HUES64 (cell line): ENCODE measurements around the gene HIF1A.
A peak's percentile ranks its signal among the peaks of the same experiment; 100 is the strongest.

Source experiments
- H3K27ac ChIP-seq: 2 replicates; pipeline ENCODE4 v1.7.0; 2013; ENCODE audit warnings: low read depth, low read length, inconsistent platforms
- H3K27me3 ChIP-seq: 2 replicates; pipeline ENCODE4 v1.6.1; 2013; ENCODE audit warnings: mild to moderate bottlenecking, low read length; ENCODE audit not compliant: insufficient read depth
- H3K36me3 ChIP-seq: 2 replicates; pipeline ENCODE4 v1.6.1; 2013; ENCODE audit warnings: mild to moderate bottlenecking, low read length; ENCODE audit not compliant: insufficient read depth
- H3K4me1 ChIP-seq: 2 replicates; pipeline ENCODE4 v1.6.1; 2013; ENCODE audit warnings: mild to moderate bottlenecking, low read length, moderate library complexity; ENCODE audit not compliant: insufficient read depth
- H3K4me3 ChIP-seq: 2 replicates; pipeline ENCODE4 v1.5.1; 2013; ENCODE audit warnings: mild to moderate bottlenecking, low read length, moderate library complexity
- H3K9ac ChIP-seq: 2 replicates; pipeline ENCODE4 v1.6.1; 2013; ENCODE audit warnings: mild to moderate bottlenecking, low read depth, low read length
- H3K9me3 ChIP-seq: 2 replicates; pipeline ENCODE4 v1.6.1; 2013; ENCODE audit warnings: low read depth, low read length; ENCODE audit not compliant: insufficient read depth
- WGBS: fragments of 150-250, 120-280 bp; methylation state at CpG from one replicate; pipeline ENCODE4 v1.1.7; 2013; ENCODE audit warnings: missing lambda C conversion rate; 5-methylcytosine and 5-hydroxymethylcytosine counted together

Gene HIF1A

DNA sequence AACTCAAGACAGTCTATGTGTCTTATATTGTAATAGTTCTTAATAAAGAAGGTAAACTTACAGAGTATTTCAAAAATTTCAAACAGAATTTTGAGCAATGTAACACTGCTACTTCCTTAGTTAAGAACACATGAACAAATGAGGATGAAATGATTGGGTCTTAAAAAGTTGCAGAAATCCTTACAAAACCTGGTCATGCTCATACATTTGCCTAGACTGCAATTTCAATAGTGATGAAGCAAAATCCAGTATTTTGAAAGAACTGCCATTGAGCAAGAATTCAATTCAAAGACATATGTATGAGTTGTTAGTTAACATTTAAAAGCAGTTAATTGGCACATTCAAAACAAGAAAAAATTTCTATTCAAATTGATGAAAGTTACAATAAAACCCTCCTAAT is 17.8 kb upstream of the HIF1A start:
- no peaks in the 10 kb centered on the region for H3K27me3 ChIP-seq
- no peak overlapping the region for H3K27ac ChIP-seq
- peaks cover 33% of the 10 kb centered on the region for H3K4me1 ChIP-seq
- H3K9me3 ChIP-seq = no peaks in the 10 kb centered on the region
- no peaks in the 10 kb centered on the region for H3K36me3 ChIP-seq
- no peak overlapping the region for H3K4me3 ChIP-seq
- H3K9ac ChIP-seq = no peak overlapping the region

DNA sequence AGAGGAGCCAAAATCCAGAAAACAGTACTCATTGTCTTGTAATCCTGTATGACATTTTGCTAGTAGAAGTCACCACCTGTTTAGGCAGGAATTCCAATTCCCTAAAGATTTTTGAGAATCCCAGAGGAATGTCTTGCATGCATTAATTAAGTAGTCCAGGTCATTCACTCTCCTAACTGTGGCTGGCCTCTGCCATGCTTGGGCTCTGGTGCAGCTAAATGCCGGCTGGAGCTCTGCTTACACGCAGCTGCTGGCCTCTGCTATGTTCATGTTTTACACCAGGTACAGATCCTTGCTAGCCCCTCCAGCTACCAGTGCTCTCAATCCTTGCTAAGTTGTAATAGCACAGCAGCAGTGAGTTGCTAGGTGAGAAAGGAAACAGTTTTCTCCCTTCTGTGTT is 16.3 kb upstream of the HIF1A start:
- Histone ChIP-seq H3K4me3 (no peak overlapping the region), H3K9ac (peak overlapping the region; percentile 31), H3K27me3 (no peaks in the 10 kb centered on the region), H3K9me3 (no peaks in the 10 kb centered on the region), H3K4me1 (peaks cover 23% of the 10 kb centered on the region), H3K27ac (peak overlapping the region; percentile 48), H3K36me3 (no peaks in the 10 kb centered on the region)
- 39% methylated on average over 2 of the region's 2 CpGs for WGBS

DNA sequence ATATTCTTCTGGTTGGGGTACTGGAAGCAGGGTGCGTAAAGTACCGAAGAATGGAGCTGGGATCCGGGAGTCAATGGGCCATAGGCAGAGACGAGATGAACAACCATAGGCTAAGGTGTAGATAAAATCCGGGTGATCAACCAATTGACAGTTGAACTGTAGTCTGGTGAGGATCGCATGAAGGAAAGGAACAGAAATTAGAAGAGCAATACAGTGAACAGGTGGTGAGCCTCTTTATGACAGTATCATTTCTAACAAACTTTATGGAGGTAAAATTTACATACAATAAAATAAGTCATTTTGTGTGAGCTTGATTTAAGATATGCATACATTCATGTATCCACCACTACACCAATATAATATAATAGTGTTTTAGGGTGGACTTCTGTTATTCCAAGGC is 13.9 kb upstream of the HIF1A start:
- 94% methylated on average over 6 of the region's 6 CpGs for WGBS
- H3K4me1 ChIP-seq = peaks cover 23% of the 10 kb centered on the region

DNA sequence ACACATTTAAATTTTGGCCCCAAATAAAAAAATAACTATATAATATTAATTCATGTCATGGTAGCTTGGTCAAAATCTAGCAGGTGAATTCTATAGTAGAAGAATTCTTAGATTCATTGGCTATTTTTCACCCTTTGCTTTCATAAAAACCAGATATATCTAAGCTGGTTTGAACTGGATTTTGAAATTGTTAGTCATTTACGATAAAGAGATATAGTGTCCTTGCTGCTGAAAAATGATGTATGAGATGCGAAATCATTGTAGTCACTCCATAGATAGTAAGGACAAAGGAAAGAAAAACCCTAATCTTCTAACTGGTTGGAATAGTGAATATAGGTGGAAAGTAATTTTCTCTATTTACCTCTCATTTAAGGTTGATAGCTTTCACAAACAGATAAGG is 12.2 kb upstream of the HIF1A start:
- no peak overlapping the region for H3K9ac ChIP-seq
- H3K36me3 ChIP-seq = no peaks in the 10 kb centered on the region
- H3K9me3 ChIP-seq = no peaks in the 10 kb centered on the region; the same call in 1 of the 2 replicates
- H3K27ac ChIP-seq = no peak overlapping the region
- no peak overlapping the region for H3K4me3 ChIP-seq
- 80% methylated on average over 2 of the region's 2 CpGs for WGBS
- peaks cover 14% of the 10 kb centered on the region for H3K4me1 ChIP-seq
- no peaks in the 10 kb centered on the region for H3K27me3 ChIP-seq

More for the DNA sequence above, 13.9 kb upstream of the HIF1A start:
- H3K9me3 ChIP-seq = no peaks in the 10 kb centered on the region; the same call in 1 of the 2 replicates
- H3K27me3 ChIP-seq = no peaks in the 10 kb centered on the region
- no peaks in the 10 kb centered on the region for H3K36me3 ChIP-seq
- H3K4me3 ChIP-seq = no peak overlapping the region
- H3K9ac ChIP-seq = no peak overlapping the region
- no peak overlapping the region for H3K27ac ChIP-seq

DNA sequence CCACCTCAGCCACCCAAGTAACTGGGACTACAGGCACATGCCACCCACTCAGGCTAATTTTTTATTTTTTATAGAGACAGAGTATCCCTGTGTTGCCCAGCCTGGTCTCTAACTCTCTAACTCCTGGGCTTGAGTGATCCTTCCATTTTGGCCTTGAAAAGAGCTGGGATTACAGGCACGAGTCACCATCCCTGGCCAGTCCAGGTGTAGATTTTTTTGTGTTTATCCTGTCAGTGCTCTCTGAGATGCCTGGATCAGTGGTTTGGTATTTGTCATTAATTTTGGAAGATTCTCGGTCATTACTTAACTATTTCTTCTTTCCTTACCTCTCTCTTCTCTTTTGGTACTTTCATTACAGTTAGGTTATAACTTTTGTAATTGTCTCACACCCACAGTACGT is 5.3 kb upstream of the HIF1A start:
- Histone ChIP-seq H3K4me3 (no peak overlapping the region), H3K27ac (no peak overlapping the region), H3K9ac (no peak overlapping the region), H3K36me3 (no peaks in the 10 kb centered on the region), H3K9me3 (no peaks in the 10 kb centered on the region; the same call in 1 of the 2 replicates), H3K4me1 (peaks cover 19% of the 10 kb centered on the region), H3K27me3 (no peaks in the 10 kb centered on the region)
- WGBS = 86% methylated on average over 2 of the region's 3 CpGs

DNA sequence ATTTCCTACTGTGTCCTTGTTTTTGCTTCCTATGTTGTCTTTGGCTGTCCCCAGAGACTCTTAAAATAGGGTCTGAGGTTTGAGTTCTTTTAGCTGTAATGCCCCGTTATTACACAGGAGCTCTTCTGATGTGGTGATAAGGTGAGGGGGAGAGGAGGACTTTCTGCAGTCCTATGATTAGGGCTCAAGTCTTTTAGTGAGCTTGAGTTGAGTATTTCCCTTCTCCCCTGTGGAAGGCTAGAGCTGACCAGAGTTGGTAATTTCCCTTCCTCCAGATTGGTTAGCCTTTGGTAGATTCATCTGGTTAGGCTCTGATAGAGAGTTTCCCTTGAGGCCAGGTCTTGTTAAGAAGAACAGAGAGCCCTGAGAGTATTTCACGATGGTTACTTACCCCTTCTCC is 4.3 kb upstream of the HIF1A start:
- H3K36me3 ChIP-seq = no peaks in the 10 kb centered on the region
- no peak overlapping the region for H3K27ac ChIP-seq
- no peaks in the 10 kb centered on the region for H3K27me3 ChIP-seq
- no peaks in the 10 kb centered on the region; the same call in 1 of the 2 replicates for H3K9me3 ChIP-seq
- peaks cover 19% of the 10 kb centered on the region for H3K4me1 ChIP-seq
- no peak overlapping the region for H3K4me3 ChIP-seq
- H3K9ac ChIP-seq = no peak overlapping the region
- 74% methylated on average over 2 of the region's 2 CpGs for WGBS

DNA sequence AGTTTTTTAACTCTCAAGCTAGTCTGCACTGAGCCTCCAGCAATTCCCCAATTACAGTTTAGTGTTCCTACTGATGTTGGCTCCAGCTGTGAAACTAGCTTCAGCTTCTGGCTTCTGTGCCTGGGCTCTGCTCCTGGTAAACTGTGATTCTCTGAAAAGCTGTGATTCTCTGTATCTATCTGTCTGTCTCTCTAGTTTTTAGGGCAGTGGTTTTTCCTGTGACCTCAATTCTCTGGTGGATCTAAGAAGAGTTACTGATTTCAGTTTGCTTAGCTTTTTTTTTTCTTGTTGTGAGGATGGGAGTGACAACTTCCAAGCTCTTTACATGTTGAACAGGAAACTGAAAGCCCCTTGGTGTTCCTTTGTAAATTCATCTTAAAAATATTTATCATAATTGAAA is 3.8 kb upstream of the HIF1A start:
- no peaks in the 10 kb centered on the region for H3K36me3 ChIP-seq
- peaks cover 19% of the 10 kb centered on the region for H3K4me1 ChIP-seq
- no peaks in the 10 kb centered on the region for H3K27me3 ChIP-seq
- no peak overlapping the region for H3K27ac ChIP-seq
- no peak overlapping the region for H3K9ac ChIP-seq
- no peaks in the 10 kb centered on the region; the same call in 1 of the 2 replicates for H3K9me3 ChIP-seq
- no peak overlapping the region for H3K4me3 ChIP-seq

DNA sequence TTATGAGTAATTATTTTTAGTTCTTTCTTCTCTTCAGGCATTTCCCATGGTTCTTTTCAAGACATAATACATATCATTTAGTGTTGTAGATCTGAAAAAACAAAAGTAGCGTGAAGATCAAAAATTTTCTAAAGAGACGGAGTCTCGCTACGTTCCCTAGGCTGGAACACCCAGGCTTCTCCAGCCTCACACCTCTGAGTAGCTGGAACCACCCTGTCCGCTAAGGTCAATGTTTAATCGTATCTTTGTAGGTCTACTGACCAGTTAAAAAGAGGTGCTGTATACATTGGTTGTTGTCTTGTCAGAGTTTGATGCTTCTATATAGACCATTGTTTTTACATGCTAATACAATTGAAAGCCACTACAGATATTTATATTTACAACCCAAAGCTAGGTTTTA is 1.3 kb upstream of the HIF1A start:
- 95% methylated on average over 6 of the region's 6 CpGs for WGBS
- Histone ChIP-seq H3K36me3 (no peaks in the 10 kb centered on the region), H3K27me3 (no peaks in the 10 kb centered on the region), H3K9me3 (no peaks in the 10 kb centered on the region), H3K27ac (no peak overlapping the region), H3K4me3 (no peak overlapping the region; the same call in 1 of the 2 replicates), H3K9ac (no peak overlapping the region), H3K4me1 (peaks cover 36% of the 10 kb centered on the region)

DNA sequence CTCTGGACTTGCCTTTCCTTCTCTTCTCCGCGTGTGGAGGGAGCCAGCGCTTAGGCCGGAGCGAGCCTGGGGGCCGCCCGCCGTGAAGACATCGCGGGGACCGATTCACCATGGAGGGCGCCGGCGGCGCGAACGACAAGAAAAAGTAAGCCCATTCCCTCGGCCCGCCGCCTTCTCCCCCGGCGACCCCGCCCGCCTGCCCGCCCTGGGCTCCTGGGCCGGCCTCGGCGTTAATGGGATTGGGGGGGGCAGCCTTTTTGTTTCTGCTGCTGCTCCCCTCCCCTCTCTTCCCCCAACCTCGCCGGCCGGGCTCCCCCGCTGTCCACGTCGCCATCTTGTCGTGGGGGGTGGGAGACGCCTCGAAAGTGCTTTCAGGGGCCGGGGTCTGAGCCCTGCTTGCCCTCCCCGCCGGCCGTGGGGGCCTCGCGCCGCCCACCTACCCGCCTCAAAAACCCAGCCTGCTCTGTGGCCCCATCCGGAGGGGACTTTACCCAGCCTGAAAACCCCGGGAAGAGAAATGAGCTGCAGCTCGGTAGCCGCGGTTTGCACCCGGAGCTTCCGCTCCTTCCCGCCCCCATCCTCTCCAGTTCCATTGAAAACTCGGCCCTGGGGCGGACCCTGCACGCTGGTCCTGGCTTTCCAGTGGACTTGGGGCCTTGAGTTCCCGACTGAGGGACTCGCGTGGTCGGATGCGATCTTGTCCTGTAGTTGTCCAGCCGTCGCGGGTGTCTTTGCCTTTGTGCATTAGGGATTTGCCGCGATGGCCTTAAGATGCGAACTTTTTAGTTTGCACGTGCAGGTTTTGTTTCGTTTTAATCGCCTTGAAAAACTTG is 598 bp downstream of the HIF1A start:
- Histone ChIP-seq H3K4me3 (peak overlapping the region; percentile 98), H3K4me1 (peaks cover 47% of the 10 kb centered on the region), H3K27ac (peak overlapping the region; percentile 99), H3K9ac (peak overlapping the region; percentile 98), H3K27me3 (no peaks in the 10 kb centered on the region), H3K9me3 (no peaks in the 10 kb centered on the region), H3K36me3 (no peaks in the 10 kb centered on the region)
- under 1% methylated on average over 67 of the region's 70 CpGs for WGBS

DNA sequence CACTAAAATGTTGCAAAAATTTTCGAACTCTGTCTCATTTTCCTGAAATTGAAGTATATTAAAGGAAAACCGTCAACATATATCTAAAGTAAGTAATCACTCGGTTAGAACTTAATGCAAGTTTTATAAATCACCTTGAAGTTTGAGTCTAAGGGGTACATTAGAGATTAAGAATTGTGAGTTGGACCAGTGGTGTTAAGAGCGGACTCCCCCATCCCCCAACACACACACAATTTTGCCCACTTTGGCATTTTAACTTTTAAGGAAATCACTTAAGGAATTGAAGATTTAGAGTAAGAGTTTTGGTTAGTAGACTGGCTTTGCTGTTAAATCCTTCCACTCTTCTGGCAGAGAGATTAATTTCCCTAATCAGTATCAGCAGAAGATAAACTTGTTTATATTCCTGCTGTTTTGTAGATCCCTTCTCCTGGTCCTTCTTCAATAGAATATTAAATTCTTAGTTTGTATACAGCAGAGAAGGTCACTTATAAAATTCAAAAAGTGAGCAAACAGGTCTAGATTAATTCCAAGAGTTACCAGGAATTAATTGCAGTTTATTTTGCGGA is 1.5 kb downstream of the HIF1A start:
- Histone ChIP-seq H3K36me3 (no peaks in the 10 kb centered on the region), H3K27ac (no peak overlapping the region; the same call in 1 of the 2 replicates), H3K4me3 (peak overlapping the region; percentile 98)

DNA sequence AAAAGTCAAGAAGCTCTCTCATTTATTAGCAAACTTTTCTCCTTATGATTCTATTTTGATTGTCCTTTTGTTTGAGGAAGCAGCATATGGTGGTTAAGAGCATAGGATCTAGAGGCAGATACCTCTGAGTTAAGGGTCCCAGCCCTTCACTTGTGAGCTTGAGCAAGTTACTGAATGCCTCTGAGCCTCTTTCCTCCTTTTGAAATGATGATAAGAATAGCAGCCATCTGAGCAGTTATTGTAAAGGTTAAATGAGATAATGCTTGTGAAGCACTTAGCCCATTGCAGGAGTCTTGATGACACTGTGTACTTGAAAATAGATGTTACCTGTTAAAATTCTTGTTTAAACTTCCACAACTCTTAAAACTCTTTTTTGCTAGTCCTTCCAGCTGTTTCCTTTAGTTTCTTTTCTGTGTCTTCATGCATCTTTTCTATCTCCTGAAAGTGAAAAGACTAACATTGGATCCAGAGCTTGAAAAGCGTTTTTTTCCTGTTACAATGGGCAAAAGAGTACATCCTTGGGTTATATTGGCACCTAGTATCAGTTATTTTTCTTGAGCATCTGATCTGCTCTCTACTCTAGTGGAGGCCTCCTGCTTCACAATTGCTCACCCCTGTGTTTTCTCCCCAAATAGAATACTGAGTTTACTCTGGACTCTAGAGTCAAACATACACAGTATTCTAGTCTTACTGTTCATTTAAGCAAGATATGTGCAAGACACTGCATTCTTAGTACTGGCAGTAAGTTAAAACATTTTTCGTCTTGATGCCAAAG is 3.1 kb downstream of the HIF1A start:
- WGBS = 69% methylated on average over 1 of the region's 2 CpGs
- H3K36me3 ChIP-seq = no peaks in the 10 kb centered on the region
- H3K9me3 ChIP-seq = no peaks in the 10 kb centered on the region
- H3K27ac ChIP-seq = no peak overlapping the region
- peak overlapping the region; percentile 98 for H3K9ac ChIP-seq
- peak overlapping the region; percentile 98 for H3K4me3 ChIP-seq
- H3K27me3 ChIP-seq = no peaks in the 10 kb centered on the region
- peaks cover 60% of the 10 kb centered on the region for H3K4me1 ChIP-seq

More for the DNA sequence above, 1.5 kb downstream of the HIF1A start:
- 8% methylated on average over 2 of the region's 5 CpGs for WGBS
- Histone ChIP-seq H3K4me1 (peaks cover 49% of the 10 kb centered on the region), H3K27me3 (no peaks in the 10 kb centered on the region), H3K9me3 (no peaks in the 10 kb centered on the region), H3K9ac (peak overlapping the region; percentile 98)
